Stimulated activated CD4-positive, alpha-beta T cell treated with anti-CD3 and anti-CD28 coated beads, Interleukin-2, amount 100 ng/mL, for 4 hours (primary cell): Measurements from ENCODE around the gene TUSC2.
A peak's percentile ranks its signal among the peaks of the same experiment; 100 is the strongest.

Experiments
- DNase-seq: peaks from one replicate; pipeline ENCODE4 v3.0.0-alpha.2; 2020; ENCODE audit warnings: low read depth

The TUSC2 gene

GRCh38 chr3:50327943-50328691 is at the start of gene TUSC2:
TSS of gene TUSC2 (minus strand) at chr3:50328223. CDS start at chr3:50328099, 124 bp downstream.
- DNase-seq, result peak; percentile 91

GRCh38 chr3:50375258-50375931 is 47.4 kb upstream of the TUSC2 start:
- no peak for DNase-seq

DNA sequence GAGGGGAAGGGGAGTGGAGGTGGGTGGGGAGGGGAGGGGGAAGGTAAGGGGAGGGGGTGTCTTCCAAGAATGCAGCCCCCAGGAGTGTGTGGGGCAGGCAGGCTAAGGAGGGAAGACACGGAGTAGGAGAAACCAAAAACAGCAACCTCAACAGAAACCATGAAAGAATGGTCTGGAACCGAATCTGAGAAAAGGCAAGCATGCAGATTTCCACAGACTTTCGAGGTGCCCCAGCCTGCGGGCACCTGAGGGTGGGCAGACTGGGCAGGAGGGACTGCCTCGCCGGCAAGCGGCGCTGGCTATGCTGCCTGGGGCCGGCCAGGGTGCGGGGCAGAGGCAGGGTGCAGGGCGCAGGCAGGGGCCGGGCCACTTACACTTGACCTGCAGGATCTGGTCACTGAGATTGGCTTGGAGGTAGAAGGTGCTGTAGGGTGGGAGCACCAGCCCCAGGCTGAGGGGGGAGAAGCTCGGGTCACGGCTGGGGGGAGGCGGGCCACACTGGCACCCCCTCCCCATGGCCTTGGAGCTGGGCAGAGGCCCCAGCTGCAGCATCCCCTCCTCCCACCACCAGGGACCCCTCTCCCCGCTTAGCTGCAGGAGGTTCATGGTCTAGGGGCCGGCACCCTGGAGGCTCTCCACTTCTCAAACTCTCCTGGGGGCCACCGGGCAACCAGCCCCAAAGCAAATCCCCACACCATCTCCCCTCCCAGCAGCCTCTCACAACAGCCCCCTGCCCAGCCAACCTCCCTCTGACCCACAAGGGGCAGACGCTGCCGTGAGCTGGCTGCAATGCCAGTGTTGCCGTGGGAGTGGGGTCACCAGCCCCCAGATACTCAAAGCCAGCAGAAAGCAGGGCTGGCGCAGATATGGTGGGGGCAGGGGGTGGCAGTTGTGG is 46.6 kb upstream of the TUSC2 start:
- DNase-seq, result no peak

GRCh38 chr3:50373146-50374051 is 45.4 kb upstream of the TUSC2 start:
- no peak for DNase-seq

DNA sequence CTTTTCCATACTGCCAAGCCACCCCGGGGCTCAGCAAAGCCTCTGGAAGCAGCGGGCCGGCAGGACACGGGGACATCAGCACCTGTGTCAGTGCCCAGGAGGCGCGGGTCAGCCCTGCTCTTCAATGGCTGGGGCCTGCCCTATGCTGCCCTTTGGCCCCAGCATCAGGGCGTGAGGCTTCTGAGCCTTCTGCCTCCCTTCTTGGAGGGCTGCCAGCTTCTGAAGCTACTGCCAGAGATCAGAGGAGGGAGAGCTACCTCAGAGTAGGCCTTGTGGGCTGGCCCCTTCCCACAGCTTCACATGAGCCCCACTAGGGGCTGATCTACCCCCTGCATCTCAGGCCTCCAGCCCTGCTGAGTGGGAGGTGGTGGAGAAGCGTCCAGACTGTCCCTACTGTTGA is 44.3 kb upstream of the TUSC2 start:
- no peak for DNase-seq

GRCh38 chr3:50371133-50371685 is 43.2 kb upstream of the TUSC2 start:
- DNase-seq, result no peak

GRCh38 chr3:50370594-50370993 is 42.6 kb upstream of the TUSC2 start:
- DNase-seq, result no peak

GRCh38 chr3:50369012-50369670 is 41.1 kb upstream of the TUSC2 start:
- DNase-seq, result no peak

DNA sequence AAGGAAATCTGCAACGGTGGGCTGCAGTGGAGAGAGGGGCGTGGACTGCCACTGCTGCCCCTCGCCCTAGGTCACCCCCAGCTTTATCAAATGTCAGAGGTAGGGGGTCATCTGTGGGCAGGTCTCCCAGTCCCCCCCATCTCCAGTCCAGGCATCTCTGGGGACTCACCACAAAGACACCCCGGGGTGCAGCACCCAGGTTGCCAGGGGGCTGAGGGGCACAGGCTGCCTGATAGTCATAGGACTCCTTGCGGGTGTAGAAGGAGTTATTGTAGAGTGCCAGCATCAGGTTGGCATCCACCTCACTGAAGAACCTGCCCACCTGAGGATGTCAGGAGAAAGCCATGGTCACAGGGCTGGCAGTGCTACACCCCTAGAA is 37.8 kb upstream of the TUSC2 start:
- no peak for DNase-seq

DNA sequence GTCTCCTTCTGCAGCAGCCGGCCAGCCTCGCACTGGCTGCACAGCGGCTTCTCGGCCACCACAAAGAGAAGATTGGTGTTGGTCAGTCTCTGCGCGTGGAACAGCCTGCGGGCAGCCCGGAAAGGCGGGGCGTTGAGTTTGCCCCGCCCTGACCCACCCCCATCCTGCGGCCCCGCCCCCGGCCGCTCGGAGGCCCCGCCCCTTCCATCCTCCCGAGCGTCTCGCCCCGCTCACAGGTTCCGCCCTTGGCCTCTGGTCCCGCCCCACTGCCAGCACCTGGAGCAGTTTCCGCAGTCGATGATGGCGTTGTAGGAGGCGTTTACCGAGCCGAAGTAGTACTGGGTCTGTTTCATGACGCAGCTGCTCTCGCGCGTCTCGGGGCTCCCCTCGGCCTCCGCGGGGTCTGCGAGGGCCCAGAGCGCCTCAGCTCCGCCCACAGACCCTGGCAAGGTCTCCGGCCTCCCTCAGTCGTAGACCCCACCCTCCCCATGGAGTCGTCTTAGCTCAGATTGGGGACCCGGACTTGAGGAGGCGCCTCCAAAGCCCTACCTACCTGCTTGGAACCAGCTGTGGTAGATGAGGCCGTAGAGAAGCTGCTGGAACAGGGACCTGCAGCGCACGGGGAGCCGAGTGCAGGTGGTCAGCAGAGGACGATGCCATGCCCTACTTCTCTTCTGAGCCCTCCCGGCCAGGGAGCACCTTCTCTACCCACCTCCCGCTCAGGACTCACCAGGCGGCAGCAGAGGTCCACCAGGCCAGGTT is 37.2 kb upstream of the TUSC2 start:
- DNase-seq, result peak; percentile 92

GRCh38 chr3:50364573-50365079 is 36.6 kb upstream of the TUSC2 start:
- DNase-seq, result no peak

DNA sequence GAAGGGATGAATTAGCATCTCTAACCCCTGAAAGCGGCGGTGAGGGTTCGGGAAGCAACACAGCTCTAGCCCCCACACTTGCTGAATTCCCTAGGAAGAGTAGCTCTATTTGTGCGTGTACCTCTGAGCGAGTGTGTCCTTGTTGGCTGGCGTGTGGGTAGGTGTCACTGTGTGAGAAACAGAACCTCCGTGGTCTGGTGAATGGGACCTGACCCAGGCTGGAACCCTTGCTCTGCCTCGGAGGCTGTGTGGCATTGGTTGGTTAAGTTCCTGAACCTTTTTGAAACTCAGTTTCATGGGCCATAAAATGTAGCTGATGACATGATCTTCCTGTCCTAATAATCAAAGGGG is 31.7 kb upstream of the TUSC2 start:
- no peak for DNase-seq

DNA sequence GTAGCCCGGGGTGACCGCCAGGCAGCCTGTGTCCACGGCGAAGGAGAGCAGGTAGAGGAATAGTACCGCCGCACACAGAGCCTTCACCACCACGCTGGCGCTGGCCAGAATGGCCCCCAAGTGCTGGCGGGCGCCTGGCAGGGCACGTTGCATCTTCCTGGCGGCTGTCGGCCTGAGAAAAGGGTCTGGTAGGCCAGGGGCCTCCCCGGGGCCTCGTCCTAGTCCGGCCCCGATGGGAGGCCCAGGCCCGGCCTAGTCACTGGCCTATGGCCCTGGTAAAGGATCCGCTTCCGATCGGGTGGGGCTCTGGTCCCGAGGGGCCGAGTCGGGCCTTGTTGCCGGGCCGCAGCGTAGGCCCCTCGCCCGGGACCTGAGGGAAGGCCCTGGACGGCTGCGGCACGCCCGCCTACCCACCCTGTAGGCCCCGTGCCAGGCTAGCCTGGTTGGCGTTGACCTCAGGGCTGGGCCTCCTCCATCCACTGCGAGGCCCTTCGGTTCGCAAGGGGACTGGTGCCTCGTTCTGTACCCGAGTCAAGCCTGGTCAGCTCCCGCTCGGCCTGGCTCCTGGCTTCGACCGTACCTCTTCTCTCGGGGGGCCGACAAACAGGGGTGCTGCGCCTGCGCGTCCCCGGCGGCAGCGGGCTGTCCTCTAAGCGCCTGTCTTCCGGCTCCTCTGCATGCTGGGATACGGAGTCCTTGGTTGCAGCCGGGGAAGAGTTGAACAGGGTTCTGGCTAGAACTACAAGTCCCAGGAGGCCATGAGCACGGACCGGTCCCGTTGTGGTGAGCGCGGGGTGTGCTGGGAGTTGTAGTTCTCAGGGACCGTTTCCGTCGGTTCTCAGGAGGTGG is 31.1 kb upstream of the TUSC2 start, which contains the start of gene TMEM115:
TMEM115 (minus strand) TSS at position 611 of the 849 bp plus-strand sequence; CDS start at position 153, 458 bp downstream.
- peak; percentile 95 for DNase-seq

DNA sequence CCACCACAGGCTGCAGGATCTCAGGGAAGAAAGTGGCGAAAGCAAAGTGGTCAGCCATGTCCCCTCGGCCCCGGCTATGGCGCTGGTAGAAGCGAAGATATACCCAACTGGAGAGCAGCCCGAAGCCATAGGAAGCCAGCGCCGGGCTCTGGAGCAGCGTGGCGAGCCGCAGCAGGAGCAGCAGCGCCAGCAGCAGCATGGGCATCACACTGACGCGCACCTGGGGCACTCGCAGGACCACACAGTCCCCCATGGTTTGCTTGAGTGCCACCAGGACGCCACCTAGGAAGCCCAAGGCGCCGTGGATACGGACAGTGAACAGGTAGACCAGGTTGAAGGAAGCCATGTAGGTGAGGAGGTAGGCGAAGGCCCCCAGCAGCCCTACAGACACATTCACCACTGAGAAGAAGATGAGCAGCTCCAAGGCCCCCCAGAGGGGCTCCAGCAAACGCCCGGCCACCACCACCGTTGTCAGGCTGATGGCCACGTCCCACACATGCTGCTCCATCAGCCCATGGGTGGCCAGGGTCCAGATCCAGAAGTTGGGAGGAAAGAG is 30.4 kb upstream of the TUSC2 start:
- DNase-seq, result no peak

- no peak for DNase-seq
Measured at GRCh38 chr3:50357481-50357880, 29.5 kb upstream of the TUSC2 start.

DNA sequence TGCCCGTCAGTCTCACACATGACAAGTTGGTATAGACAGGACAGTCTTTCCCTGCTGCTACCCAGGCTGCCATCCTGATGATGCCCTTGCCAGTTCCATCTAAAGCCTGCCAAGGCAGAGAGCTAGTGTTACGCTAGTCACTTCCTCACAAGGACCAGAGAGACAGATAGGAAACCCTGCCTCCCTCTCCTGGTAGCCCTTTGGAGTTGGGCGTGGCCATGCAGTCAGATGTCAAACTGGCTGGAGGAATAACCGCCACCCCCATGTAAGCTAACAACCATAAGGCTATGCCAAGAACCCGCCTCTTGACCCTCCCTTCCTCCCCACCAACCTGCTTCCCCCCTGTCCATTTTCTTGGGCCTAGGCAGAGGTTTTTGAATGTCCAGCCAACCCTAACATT is 28.5 kb upstream of the TUSC2 start:
- DNase-seq, result no peak

GRCh38 chr3:50355829-50356552 is 28.0 kb upstream of the TUSC2 start:
- DNase-seq, result no peak

GRCh38 chr3:50354850-50355249 is 26.8 kb upstream of the TUSC2 start:
- DNase-seq, result no peak
